Measurements from ENCODE around the gene XPA. TPM values are rescaled to one million over a fixed set of nuclear protein-coding genes. Genes with fewer than 3 reads are reported as not detected.
A peak's percentile ranks its signal among the peaks of the same experiment; 100 is the strongest.
"Not testable (repeated sequence)": the region's sequence is repeated elsewhere in the genome, so short reads cannot be mapped to it uniquely, and the experiment has no call there.

The XPA gene
- total RNA-seq, 1 donor from 2014 or later = 49.8 TPM

DNA sequence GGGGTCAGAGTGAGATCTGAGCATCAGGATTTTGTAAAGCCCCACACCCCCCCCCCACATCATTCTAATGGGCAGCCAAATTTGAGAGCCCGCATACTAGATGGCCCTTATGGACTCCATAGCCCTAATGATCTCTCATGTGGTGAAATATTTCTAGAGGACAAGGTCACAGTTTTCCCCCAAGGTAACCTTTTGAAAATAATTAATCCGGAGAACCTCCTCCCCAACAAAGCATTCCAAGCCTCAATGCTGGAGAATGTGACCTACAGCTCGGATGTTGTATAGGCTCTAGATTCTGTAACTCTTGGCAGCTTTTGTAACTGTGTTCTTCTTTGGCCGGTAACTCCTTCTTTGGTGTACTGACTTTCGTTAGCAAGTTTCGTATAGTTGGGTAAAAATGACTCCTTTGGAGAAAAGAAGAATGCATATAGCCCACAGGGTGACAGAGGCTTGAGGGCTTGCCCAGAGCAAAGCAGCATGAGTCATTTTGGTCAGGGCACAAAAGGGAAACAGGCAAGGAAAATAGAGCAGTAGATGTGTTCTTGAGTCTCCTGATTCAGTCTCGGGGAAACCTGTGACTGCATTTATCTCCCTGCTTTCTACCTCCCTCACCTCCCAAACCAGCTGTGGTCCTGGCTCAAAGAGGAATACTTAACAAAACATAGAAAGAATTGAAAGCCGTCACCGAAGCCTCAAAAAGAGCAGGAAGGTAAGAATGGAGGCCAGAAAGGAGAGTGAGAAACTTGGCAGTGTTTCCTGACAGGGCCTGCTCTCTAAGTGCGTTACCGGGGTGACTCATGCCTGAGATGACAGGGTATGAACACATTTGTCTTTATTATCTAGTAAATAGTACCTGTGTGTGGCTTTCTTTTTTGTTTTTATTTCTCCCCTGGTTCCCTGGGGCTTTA is 6.6 kb upstream of the XPA start:
- DNase-seq (ENCODE audit: low spot score) = no peak

DNA sequence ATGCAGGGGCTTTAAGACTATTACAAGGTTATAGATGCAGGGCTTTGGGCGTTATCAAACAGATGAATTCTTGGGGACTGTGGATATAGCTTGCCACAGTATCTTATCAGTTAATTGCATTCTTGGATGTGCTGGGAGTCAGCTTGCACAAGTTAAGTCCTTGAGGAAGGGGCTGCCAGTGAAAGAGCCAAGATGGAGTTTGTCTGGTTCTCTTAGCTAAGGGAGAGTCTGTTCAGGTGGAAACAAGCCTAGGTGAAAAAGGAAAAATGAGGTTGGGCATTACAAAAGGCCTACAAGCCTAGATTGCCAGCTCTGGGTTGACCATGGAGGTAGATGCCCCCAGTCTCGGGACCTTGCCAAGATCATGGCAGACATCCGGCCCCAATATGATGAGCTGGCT is 2.7 kb upstream of the XPA start:
- DNase-seq (ENCODE audit: low spot score) = not testable (repeated sequence)

DNA sequence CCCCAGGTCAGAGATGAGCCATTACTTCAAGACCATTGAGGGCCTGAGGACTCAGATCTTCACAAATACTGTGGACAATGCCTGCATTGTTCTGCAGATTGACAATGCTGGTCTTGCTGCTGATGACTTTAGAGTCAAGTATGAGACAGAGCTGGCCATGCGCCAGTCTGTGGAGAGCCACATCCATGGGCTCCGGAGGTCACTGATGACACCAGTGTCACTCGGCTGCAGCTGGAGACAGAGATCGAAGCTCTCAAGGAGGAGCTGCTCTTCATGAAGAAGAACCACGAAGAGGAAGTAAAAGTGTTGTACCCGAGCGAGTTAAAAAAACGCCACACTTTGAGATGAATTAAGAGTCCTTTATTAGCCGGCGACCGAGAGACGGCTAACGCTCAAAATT is 2.1 kb upstream of the XPA start:
- not testable (repeated sequence) for DNase-seq (ENCODE audit: low spot score)

DNA sequence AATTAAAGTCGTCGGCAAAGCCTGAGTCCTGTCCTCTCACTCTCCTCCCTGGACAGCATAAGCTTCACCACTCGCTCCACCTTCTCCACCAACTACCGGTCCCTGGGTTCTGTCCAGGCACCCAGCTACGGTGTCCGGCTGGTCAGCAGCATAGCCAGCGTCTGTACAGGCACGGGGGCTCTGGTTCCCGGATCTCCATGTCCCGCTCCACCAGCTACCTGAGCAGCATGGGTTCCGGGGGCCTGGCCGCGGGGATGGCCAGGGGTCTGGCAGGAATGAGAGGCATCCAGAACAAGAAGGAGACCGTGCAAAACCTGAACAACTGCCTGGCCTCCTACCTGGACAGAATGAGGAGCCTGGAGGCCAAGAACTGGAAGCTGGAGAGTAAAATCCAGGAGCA is 1.7 kb upstream of the XPA start:
- DNase-seq (ENCODE audit: low spot score) = no peak

DNA sequence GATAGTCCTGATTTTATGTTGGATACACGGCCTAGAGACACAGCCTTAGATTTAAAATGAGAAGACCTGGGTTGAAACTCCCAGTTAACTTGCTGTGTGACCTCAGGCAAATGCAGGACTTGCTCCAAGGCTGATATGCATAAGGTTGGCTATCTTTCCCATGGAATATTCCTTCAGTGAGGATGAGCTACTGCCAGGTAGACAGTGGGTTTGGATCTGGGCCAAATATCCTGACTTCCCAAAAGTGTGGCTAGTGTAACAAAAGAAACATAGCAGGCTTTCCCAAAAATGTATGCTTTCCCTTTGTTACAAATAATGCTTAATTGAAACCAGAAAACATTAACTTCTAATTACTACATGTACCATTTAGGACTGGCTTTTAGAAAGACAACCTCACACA is 697 bp upstream of the XPA start:
- no peak for DNase-seq (ENCODE audit: low spot score)

DNA sequence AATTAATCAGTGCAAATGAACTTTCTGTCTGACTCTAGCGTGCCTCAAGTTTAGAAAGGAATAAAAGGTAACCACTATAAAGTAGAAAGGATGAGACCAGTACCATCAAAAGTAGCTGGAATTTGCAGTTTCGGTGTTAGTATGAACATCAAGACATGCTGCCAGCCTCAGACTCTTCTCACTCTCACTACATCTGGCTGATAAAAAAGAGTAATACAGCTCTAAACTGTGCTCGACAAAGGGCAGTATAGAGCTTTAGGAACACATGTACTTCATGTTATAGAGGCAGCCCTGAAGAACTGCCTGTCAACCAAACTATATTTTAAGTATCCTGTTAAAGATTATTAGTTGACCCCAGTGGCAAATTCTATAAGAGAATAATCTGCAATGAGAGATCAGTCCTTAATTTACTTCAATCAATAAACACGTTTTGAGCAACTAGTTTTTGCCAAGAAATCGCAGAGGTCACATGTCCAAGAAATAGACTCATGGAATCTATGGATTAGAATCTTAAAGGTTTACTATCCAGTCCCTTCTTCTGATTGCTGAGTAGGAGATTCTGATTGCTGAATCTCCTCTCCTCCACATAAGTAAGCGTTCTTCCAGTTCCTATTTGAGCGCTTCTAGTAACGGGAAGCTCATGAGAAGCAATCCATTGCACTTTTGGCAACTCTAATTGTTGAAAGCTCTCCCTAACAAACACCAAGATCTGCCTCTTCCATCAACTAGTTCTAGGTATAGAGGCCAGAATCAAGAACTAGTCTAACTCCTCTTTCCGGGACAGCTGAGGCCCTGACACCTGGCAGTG is 941 bp downstream of the XPA start:
- DNase-seq (ENCODE audit: low spot score) = peak; percentile 25

DNA sequence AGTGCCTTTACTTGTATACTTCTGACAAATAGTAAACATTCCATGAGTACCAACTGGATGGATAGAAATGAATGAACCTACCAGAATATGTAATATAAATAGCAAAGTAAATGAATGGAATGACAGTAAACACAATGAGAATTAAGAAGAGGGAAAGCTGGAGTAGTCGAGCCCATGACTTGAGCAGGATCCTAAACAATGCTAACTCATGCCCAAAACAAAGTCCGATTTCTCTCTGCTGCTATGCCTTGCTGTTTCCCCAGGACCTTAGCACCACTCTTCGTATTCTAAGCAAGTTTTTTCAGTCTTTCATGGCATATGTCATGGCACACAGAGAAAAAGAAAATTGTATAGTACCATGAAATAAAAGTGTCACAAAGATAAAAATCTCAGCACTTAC is 1.8 kb downstream of the XPA start:
- DNase-seq (ENCODE audit: low spot score) = no peak

DNA sequence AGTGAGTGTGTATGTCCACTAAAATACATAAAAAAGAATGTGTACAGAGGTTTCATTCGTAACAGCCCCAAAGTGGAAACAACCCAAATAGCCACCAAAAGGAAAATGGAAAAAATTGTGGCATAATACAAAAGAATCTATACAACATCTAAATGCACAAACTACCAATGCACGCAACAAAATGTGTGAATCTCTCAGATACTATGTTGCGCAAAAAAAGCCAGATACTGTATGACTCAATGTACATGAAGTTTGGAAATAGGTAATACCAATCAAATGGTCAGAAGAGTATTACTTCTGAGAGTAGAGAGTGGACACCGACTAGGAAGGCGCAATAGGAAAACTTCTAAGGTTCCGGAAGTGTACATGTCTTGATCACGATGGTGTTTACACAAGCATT is 2.4 kb downstream of the XPA start:
- DNase-seq (ENCODE audit: low spot score) = no peak

DNA sequence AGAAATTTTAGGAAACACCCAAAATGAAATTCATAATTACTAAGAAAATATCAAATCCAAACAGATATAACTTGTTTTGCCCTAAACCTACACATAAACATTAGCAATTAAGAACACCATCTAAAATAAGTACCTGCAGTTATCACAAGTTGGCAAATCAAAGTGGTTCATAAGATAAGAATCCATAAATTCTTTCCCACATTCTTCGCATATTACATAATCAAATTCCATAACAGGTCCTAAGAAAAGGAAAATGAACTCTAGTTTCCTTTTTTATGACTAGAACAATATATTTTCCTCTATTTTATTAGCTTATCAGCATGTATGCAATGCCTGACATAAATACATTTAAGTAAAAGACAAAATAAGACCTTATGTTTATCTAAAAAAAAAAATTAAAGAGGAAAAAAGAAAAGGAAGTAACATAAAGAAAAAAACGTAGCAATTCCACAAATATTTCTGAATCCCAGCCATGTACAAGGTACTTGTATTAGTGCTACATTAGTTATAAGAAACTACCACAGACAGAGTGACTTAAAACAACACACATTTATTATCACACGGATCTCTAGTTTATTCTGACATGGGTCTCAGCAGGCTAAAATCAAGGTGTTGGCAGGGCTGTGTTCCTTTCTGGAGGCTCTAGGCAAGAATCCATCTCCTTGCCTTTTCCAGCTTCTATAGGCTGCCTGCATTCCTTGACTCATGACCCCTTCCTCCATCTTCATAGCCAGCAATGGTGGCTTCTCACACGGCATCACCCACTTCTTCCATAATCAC is 7.5 kb downstream of the XPA start:
- DNase-seq (ENCODE audit: low spot score) = no peak

DNA sequence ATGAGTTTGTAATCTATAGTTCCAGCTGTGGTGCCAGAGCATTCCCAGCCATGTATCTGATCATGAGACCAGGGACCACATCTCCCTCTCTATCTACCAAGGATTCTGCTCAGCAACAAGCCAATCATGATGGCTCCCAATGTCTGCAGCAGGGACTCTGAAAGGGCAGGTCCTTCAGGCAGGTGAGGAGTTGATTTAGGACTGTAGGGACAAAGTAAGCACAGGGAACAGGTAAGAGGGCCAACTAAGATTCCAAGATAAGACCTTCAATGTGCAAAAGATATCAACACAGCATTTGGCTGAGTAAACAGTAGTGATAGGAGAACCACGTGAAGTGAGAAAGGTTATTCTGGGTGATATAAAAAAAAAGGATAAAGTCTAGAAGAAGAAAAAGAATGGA is 8.5 kb downstream of the XPA start:
- no peak for DNase-seq (ENCODE audit: low spot score)

DNA sequence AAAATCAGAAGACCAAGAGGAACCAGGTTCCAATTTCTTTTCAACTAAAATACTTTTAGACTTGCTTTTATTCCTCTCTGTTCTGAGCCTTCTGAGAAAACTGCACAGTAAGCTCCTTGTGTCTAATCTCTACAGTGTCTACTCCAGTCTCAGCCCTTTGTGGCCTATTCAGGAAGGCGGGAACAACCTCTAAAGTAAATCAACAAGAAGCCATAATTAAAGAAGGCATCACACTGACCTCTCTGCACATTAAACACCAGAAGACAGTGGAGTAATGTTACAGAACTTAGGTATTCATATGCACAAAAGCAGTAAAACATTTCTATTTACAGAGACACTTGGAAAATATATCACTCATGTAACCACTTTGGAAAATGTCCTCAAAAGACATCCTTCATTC is 14.9 kb downstream of the XPA start:
- no peak for DNase-seq (ENCODE audit: low spot score)

DNA sequence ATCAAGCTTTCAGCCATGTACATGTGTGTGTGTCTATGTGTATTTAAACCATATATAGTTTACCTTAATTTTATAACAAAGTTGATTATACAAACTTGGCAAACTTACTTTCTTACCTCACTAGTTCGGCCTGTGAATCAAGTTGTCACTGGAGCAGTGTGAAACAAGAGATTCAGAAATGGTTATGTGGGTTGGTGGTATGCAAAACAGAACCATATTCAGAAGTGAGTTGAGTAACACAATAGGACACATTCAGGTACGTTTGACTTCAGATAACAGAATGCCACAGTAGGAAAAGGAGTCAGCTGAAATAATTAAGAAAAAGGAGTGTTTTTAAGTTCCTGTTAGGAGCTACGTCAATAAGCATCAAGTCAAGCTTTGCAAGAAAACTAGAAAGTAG is 21.5 kb downstream of the XPA start:
- DNase-seq (ENCODE audit: low spot score) = no peak

DNA sequence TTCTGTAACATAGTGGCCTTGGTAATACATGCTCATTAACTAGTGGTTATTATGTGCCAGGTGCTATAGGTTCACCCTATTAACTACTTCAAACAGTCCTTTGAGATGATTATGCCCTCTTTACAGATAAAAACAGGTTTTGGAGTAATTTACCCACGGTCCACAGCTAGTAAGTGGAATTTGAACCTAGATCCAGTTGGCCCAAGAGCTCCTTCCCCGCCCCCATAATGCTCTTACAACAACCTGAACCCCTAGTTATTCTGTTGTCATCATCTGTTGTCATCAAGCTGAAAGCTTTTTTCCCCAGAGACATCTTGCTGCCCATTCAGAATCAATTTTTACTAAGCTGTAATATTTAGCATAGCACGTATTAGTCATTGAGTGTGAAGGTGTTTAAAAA is 23.2 kb downstream of the XPA start:
- DNase-seq (ENCODE audit: low spot score) = no peak

DNA sequence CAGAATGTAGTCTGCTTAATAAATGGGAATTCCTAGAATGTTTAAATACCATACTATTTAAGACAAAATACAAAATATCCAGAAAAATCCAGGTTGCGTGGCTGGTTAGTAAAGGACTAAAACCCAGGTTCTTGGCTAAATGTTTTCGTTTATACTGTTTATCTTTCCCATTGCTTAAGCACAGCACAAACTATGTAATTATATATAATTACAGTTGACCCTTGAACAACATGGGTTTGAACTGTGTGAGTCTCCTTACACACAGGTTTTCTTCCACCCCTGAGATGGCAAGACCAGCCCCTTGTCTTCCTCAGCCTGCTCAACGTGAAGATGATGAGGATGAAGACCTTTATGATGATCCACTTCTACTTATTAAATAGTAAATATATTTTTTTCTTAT is 24.7 kb downstream of the XPA start:
- DNase-seq (ENCODE audit: low spot score) = no peak

DNA sequence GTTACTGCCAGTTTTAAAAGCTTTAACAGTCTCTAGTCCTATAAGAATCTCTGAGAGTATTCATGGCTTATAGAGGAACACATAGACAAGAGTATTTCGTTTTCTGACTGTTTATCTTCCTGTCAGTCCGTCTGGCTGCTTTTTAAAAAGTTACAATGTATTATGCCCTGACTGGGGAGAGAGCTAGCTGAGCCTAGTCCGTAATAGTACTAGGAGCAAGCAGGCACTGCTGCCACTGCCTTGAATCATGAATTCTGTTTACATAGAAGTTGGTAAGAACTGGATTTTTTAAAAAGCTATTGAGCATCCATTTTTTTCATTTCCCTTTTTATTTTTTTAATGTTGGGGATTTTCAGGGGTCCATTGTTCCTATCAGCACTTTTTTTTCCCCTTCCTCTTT is 26.6 kb downstream of the XPA start:
- no peak for DNase-seq (ENCODE audit: low spot score)

DNA sequence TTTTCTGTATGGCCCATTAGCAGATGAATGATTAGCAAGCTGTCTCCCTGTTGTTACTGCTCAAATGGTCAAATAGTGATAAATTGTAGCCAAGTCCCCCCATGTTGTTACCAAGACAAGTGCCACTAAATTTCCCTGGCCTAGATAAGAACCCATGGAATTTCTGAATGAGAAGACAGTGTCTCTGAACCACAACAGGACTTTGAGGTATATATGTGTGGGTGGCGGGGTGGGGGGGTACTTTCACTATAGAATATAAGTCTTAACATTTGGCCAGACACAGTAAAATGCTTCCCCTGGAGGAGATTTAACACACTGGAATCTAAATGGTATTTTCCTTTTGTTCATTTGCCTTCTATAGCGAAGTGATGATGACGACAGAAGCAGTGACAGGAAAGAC is 28.7 kb downstream of the XPA start:
- no peak for DNase-seq (ENCODE audit: low spot score)

DNA sequence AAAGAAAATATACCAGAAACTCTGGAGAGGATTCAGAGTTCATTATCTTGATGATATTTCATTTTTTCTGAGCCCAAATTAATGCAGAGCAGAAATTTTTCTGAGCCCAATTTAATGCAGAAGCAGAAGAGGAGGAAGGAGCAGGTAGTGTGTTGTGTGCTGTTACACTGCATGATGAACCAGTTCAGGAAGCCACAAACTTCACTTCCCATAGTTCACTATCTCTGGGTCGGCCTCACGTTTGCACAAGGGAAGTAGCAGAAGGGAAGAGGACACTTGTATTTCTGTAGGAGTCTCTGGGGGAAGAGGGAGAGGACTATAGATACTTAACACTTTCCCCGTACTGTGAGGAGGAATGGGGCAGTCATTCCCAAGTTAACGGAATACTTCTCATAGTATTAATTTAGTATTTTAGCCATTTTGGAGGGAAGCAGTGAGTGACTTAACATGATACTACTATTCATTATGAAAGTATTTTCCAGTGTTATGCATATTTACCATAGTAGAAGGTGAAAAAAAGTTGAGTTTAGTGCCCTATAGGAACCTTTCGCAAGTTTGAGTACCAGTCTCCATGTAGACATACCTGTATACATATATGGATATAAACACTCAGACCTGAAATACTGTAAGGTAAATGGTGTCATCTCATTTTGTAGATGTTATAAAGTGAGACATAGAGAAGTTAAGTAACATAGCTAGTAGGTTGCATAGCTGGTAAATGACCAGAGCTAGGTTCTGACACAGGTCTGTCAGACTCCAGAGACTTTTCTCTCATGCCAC is 30.0 kb downstream of the XPA start:
- DNase-seq (ENCODE audit: low spot score) = peak; percentile 9

DNA sequence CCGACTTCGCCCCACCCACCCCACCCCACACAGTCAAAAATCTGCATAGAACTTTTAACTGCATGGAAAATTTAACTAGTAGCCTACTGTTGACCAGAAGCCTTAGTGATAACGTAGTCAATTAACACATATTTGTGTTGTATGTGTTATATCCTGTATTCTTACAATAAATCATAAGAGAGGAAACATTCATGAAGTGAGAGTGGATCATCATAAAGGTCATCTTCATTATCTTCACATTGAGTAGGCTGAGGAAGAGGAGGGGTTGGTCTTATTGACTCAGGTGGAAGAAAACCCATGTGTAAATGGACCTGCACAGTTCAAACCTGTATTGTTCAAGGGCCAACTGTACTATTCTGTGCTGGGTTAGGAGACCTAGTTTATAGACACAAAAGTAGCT is 31.4 kb downstream of the XPA start:
- no peak for DNase-seq (ENCODE audit: low spot score)

DNA sequence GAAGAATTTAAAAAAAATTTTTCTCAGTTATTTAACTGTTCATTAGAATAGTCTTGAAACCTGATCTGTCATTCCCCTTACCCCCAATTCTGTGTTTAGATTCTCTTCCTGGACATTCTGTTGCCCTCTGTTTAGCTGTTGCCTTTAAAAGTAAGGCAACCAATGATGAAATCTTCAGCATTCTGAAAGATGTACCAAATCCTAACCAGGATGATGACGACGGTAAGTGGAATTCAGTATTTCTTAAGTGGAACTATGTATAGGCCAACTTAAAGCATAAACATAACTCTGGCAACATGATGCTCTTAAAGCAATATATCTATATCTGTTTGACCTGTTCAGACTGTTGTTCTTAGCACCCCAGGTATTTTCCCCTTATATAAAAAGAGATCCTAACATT is 36.3 kb downstream of the XPA start:
- DNase-seq (ENCODE audit: low spot score) = no peak

DNA sequence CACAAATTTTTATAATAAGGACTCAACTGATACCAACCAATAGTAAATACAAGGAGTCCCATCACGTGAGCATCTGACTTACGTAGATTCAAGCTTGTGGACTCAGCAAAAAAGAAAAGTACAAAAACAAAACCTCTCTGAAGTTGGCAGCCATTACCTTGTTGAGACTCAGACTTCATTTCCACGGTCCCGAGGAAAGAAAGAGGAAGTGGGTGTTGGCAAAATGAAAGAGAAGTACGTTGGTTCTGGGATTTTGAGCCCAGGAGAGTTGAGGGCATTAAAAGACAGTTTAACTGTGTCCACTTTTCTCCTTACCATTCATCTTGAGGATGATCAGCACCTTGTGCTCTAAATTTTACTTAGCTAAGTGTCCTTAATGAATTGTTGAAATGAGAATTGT is 36.8 kb downstream of the XPA start:
- peak; percentile 10 for DNase-seq (ENCODE audit: low spot score)

DNA sequence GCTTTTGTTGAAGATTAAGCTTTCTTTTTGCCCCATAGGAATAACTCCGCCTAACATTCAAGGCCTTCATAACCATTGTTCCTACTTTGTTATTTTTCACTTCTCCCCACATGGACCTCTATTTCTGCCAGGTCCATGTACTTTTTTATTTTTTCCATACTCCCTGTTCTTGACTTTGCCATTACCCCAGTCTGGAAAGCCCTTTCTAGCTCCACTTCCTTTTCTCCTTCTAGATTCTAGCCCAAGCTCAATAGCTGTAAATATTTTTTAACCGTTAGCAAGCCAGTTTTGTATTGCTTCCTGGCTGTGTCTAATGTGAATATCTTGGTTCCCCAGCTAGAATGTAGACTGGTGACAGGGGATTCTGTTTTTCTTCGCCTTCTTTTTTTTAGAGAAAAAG is 37.4 kb downstream of the XPA start:
- no peak for DNase-seq (ENCODE audit: low spot score)

All from umbilical cord (tissue), 2 donors.